ENCODE measurements around the gene ZNHIT1.

GRCh38 chr7:101189109-101189508 lies 28.9 kb upstream of the ZNHIT1 start:
- TF ChIP-seq CTCF (IDR thresholded peaks at IDR 0.05; ENCODE audit: control extremely low read depth in 1 of 3, insufficient read depth in 1 of 3, low read depth in 1 of 3, low read length in 3 of 3), result no peak
- TF ChIP-seq ZNF274 (IDR thresholded peaks at IDR 0.05; ENCODE audit: borderline replicate concordance, extremely low read depth, low read length), result no peak
- no peak for TF ChIP-seq MAFK (IDR thresholded peaks at IDR 0.05; ENCODE audit: low read depth, low read length)
- no peak for TF ChIP-seq POLR2A (IDR thresholded peaks at IDR 0.05; ENCODE audit: control extremely low read depth in 1 of 2, low read depth in 2 of 2, low read length in 2 of 2)
- TF ChIP-seq, protein P1, sequence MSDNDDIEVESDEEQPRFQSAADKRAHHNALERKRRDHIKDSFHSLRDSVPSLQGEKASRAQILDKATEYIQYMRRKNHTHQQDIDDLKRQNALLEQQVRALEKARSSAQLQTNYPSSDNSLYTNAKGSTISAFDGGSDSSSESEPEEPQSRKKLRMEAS (IDR thresholded peaks at IDR 0.05), result no peak
- no peak for TF ChIP-seq CREB1 (IDR thresholded peaks at IDR 0.05)
- TF ChIP-seq HDAC2 (IDR thresholded peaks at IDR 0.05; ENCODE audit: borderline replicate concordance in 1 of 2, low read depth in 2 of 2, low read length in 2 of 2), result no peak
